Activated naive CD4-positive, alpha-beta T cell treated with anti-CD3 and anti-CD28 coated beads, Interleukin-2, amount 50 U/mL, for 16 hours (primary cell): Measurements from ENCODE around the gene OLFM3.

Source experiments
- DNase-seq: peaks from one replicate; pipeline ENCODE4 v3.0.0-alpha.2; 2020

The OLFM3 gene

GRCh38 chr1:101846820-101847219 lies 149.9 kb downstream of the OLFM3 start:
- DNase-seq: no peak

GRCh38 chr1:101843160-101843559 lies 153.6 kb downstream of the OLFM3 start:
- DNase-seq: no peak

GRCh38 chr1:101841824-101842223 lies 154.9 kb downstream of the OLFM3 start:
- DNase-seq: no peak

- no peak for DNase-seq
These were observed 160.7 kb downstream of the OLFM3 start for GRCh38 chr1:101835988-101836387.

- DNase-seq: no peak
These were observed 163.4 kb downstream of the OLFM3 start for GRCh38 chr1:101833312-101833711.

- no peak for DNase-seq
These were observed 170.3 kb downstream of the OLFM3 start for GRCh38 chr1:101826416-101826815.

GRCh38 chr1:101820071-101820470 lies 176.7 kb downstream of the OLFM3 start:
- DNase-seq: no peak

- no peak for DNase-seq
These were observed 180.5 kb downstream of the OLFM3 start for GRCh38 chr1:101816262-101816661.

- no peak for DNase-seq
These were observed 198.3 kb downstream of the OLFM3 start for GRCh38 chr1:101798417-101798816.

GRCh38 chr1:101797722-101798121 lies 199.0 kb downstream of the OLFM3 start:
- DNase-seq: no peak

GRCh38 chr1:101781201-101781831 lies 215.4 kb downstream of the OLFM3 start:
- no peak for DNase-seq

GRCh38 chr1:101769520-101769919 lies 227.2 kb downstream of the OLFM3 start:
- DNase-seq: no peak

- DNase-seq: no peak
These were observed 238.7 kb downstream of the OLFM3 start for GRCh38 chr1:101757985-101758384.

- DNase-seq: no peak
These were observed 240.3 kb downstream of the OLFM3 start for GRCh38 chr1:101756411-101756810.
